Esophagus mucosa (tissue), 1 donor: ENCODE data around the gene CD69. TPM values are rescaled to one million over a fixed set of nuclear protein-coding genes. Genes with fewer than 3 reads are reported as not detected.
"Not testable (repeated sequence)": the region's sequence is repeated elsewhere in the genome, so short reads cannot be mapped to it uniquely, and the experiment has no call there.

Source experiments
- ATAC-seq: fragments of 200-7000 bp; cut with Tn5 transposase; one replicate; pipeline ENCODE4 v1.9.1; 2020
- total RNA-seq: library from RNA; stranded (reverse); gene quantifications from one replicate; pipeline ENCODE4 v1.2.4, GENCODE V29; 2023
- donor health status: DM: yes; HTN: yes; CAD: no.

CD69 gene
- total RNA-seq, 1 donor from 2014 or later, result 0.68 TPM

- ATAC-seq, result no peak
These were observed 11.1 kb downstream of the CD69 start for GRCh38 chr12:9749640-9750039.

- no peak for ATAC-seq
These were observed 15.5 kb downstream of the CD69 start for GRCh38 chr12:9745199-9745598.

GRCh38 chr12:9742661-9743060 is 18.0 kb downstream of the CD69 start:
- ATAC-seq, result peak; percentile 92

- peak; percentile 36 for ATAC-seq
These were observed 19.0 kb downstream of the CD69 start for GRCh38 chr12:9741726-9742125.

GRCh38 chr12:9740106-9740750 is 20.5 kb downstream of the CD69 start:
- peak; percentile 45 for ATAC-seq

GRCh38 chr12:9739404-9740105 is 21.1 kb downstream of the CD69 start:
- not testable (repeated sequence) for ATAC-seq

GRCh38 chr12:9738905-9739304 is 21.8 kb downstream of the CD69 start:
- ATAC-seq, result not testable (repeated sequence)

GRCh38 chr12:9736936-9737705 is 23.6 kb downstream of the CD69 start:
- ATAC-seq, result no peak

- ATAC-seq, result no peak
These were observed 25.1 kb downstream of the CD69 start for GRCh38 chr12:9735601-9736000.

GRCh38 chr12:9732921-9733461 is 27.7 kb downstream of the CD69 start, which contains the start of gene CLECL1:
TSS of gene CLECL1 (minus strand) at chr12:9733097.
- ATAC-seq, result no peak

GRCh38 chr12:9731797-9732196 is 28.9 kb downstream of the CD69 start:
- no peak for ATAC-seq

- ATAC-seq, result no peak
These were observed 29.3 kb downstream of the CD69 start for GRCh38 chr12:9731393-9731792.

GRCh38 chr12:9730591-9730990 is 30.1 kb downstream of the CD69 start:
- no peak for ATAC-seq

- no peak for ATAC-seq
These were observed 30.7 kb downstream of the CD69 start for GRCh38 chr12:9730011-9730410.

GRCh38 chr12:9729082-9729481 is 31.6 kb downstream of the CD69 start:
- no peak for ATAC-seq

GRCh38 chr12:9727813-9728212 is 32.9 kb downstream of the CD69 start:
- ATAC-seq, result no peak

GRCh38 chr12:9725213-9725870 is 35.4 kb downstream of the CD69 start:
- ATAC-seq, result no peak

- no peak for ATAC-seq
These were observed 36.7 kb downstream of the CD69 start for GRCh38 chr12:9724023-9724422.

- ATAC-seq, result peak; percentile 26
These were observed 39.2 kb downstream of the CD69 start for GRCh38 chr12:9721394-9722092.

GRCh38 chr12:9719790-9720189 is 40.9 kb downstream of the CD69 start:
- no peak for ATAC-seq

GRCh38 chr12:9718968-9719367 is 41.7 kb downstream of the CD69 start:
- ATAC-seq, result no peak
